Neuronal stem cell (in vitro differentiated cells): ENCODE data around the gene CYTH2.
A peak's percentile ranks its signal among the peaks of the same experiment; 100 is the strongest.
"Not testable (repeated sequence)": the region's sequence is repeated elsewhere in the genome, so short reads cannot be mapped to it uniquely, and the experiment has no call there.

Experiments used
- DNase-seq: peaks from one replicate; pipeline ENCODE4 v3.0.0-alpha.2; 2013; ENCODE audit warnings: low spot score
- H2AFZ ChIP-seq: one replicate; pipeline ENCODE4 v1.6.1; 2013; ENCODE audit warnings: mild to moderate bottlenecking, low read length, inconsistent platforms
- H2AK5ac ChIP-seq: 2 replicates; pipeline ENCODE4 v1.6.1; 2013; ENCODE audit warnings: low read depth, mild to moderate bottlenecking, inconsistent platforms, low read length, moderate library complexity, mixed read lengths
- H2BK120ac ChIP-seq: 2 replicates; pipeline ENCODE4 v1.6.1; 2013; ENCODE audit warnings: low read depth, mild to moderate bottlenecking, inconsistent platforms, low read length, moderate library complexity, mixed read lengths
- H2BK12ac ChIP-seq: one replicate; pipeline ENCODE4 v1.6.1; 2013; ENCODE audit warnings: low read length, inconsistent platforms
- H2BK15ac ChIP-seq: 2 replicates; pipeline ENCODE4 v1.6.1; 2013; ENCODE audit warnings: mild to moderate bottlenecking, low read length, inconsistent platforms, mixed read lengths
- H2BK5ac ChIP-seq: one replicate; pipeline ENCODE4 v1.6.1; 2013; ENCODE audit warnings: inconsistent platforms, mild to moderate bottlenecking, low read length, moderate library complexity
- H3K14ac ChIP-seq: one replicate; pipeline ENCODE4 v1.6.1; 2013; ENCODE audit warnings: low read length, inconsistent platforms
- H3K18ac ChIP-seq: 2 replicates; pipeline ENCODE4 v1.6.1; 2013; ENCODE audit warnings: low read length, inconsistent platforms
- H3K23ac ChIP-seq: 2 replicates; pipeline ENCODE4 v1.6.1; 2013; ENCODE audit warnings: low read depth, mild to moderate bottlenecking, mixed read lengths, low read length, inconsistent platforms; ENCODE audit not compliant: poor library complexity
- H3K27ac ChIP-seq: replicated peaks from 3 replicates; pipeline ENCODE4 v1.5.1; 2013; ENCODE audit warnings: low read length, inconsistent platforms
- H3K27me3 ChIP-seq, 3 experiments: 2 replicates each; pipeline ENCODE4 v1.6.1; 2013; ENCODE audit warnings: low read length in 3 of 3, mild to moderate bottlenecking in 2 of 3, inconsistent platforms in 1 of 3, low read depth in 1 of 3, mixed read lengths in 1 of 3, moderate library complexity in 1 of 3; ENCODE audit not compliant: control insufficient read depth in 3 of 3, insufficient read depth in 3 of 3
- H3K36me3 ChIP-seq, 2 donors: replicated peaks in 1 of 2; 2 replicates each; pipeline ENCODE4 v1.6.1; 2013; ENCODE audit warnings: low read length in 2 of 2; ENCODE audit not compliant: control insufficient read depth in 2 of 2, insufficient read depth in 2 of 2
- H3K4ac ChIP-seq: 2 replicates; pipeline ENCODE4 v1.6.1; 2013; ENCODE audit warnings: inconsistent platforms, mild to moderate bottlenecking, low read length, moderate library complexity
- H3K4me1 ChIP-seq, 2 donors: 1 replicate in 1 of 2; 2 replicates in 1 of 2; pipeline ENCODE4 v1.6.1; 2013; ENCODE audit warnings: low read length in 2 of 2, low read depth in 1 of 2; ENCODE audit not compliant: control insufficient read depth in 2 of 2, insufficient read depth in 1 of 2
- H3K4me2 ChIP-seq: one replicate; pipeline ENCODE4 v1.6.1; 2013; ENCODE audit warnings: mild to moderate bottlenecking, low read length, inconsistent platforms; ENCODE audit not compliant: insufficient read depth, poor library complexity, severe bottlenecking
- H3K4me3 ChIP-seq, 2 donors: 2 replicates each; pipeline ENCODE4 v1.5.1; 2013; ENCODE audit warnings: low read length in 2 of 2, mild to moderate bottlenecking in 2 of 2, inconsistent platforms in 1 of 2, moderate library complexity in 1 of 2
- H3K79me1 ChIP-seq: one replicate; pipeline ENCODE4 v1.6.1; 2013; ENCODE audit warnings: low read depth, mild to moderate bottlenecking, inconsistent platforms, low read length, moderate library complexity
- H3K9ac ChIP-seq: one replicate; pipeline ENCODE4 v1.6.1; 2013; ENCODE audit warnings: mild to moderate bottlenecking, low read depth, low read length, inconsistent platforms; ENCODE audit not compliant: poor library complexity
- H3K9me3 ChIP-seq, 2 donors: replicated peaks in 1 of 2; 2 replicates each; pipeline versions ENCODE3 to v1.6.1; 2013; ENCODE audit warnings: low read length in 2 of 2, mild to moderate bottlenecking in 2 of 2, inconsistent platforms in 1 of 2, low read depth in 1 of 2, mixed read lengths in 1 of 2, moderate library complexity in 1 of 2; ENCODE audit not compliant: control insufficient read depth in 2 of 2, insufficient read depth in 1 of 2
- H4K8ac ChIP-seq: one replicate; pipeline ENCODE4 v1.6.1; 2013; ENCODE audit warnings: low read depth, mild to moderate bottlenecking, inconsistent platforms, low read length, moderate library complexity
- H4K91ac ChIP-seq: one replicate; pipeline ENCODE4 v1.6.1; 2013; ENCODE audit warnings: low read length, low read depth, mild to moderate bottlenecking, inconsistent platforms; ENCODE audit not compliant: poor library complexity
- WGBS, 2 donors: extraction: QIAGEN DNeasy Blood & Tissue Kit; methylation state at CpG; one replicate each; pipeline ENCODE4 v1.1.7; 2013; ENCODE audit warnings: missing lambda C conversion rate in 2 of 2, mixed read lengths in 1 of 2; ENCODE audit not compliant: insufficient read length in 2 of 2, insufficient replicate concordance in 1 of 2; ENCODE audit errors: extremely low coverage in 2 of 2; 5-methylcytosine and 5-hydroxymethylcytosine counted together

Gene CYTH2

DNA sequence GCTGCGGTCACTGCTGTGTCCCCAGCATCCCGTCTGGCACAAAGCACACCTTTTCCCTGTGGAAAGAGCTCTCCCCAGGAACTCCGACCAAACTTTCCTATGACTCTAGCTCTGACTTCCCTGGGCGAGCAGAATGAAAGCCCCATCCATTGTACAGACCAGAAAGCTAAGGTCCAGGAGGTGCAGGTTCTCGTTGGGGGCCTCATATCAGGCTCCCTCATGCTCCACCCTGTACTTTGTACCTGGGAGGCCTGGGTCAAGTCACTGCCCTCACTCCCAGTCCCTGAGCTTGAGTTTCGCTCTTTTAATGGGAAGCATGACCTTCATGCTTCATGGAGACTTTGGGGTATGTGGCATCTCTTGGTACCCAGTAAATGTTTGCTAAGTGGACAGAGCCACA is 18.4 kb downstream of the CYTH2 start:
- no CpG with 5 or more reads among the region's 6 CpGs for WGBS, 2 donors
- Histone ChIP-seq H3K4me1 (peaks cover 4 to 16% of the 10 kb centered on the region in 2 donors), H2BK15ac (no peak overlapping the region), H3K36me3 (peaks cover 0 to 10% of the 10 kb centered on the region in 2 donors), H3K18ac (no peak overlapping the region), H2BK120ac (no peak overlapping the region), H3K23ac (no peak overlapping the region), H3K27me3 (peaks cover 0 to 25% (median 2%) of the 10 kb centered on the region in 3 experiments), H2BK5ac (no peak overlapping the region), H3K9me3 (no peaks in the 10 kb centered on the region), H3K79me1 (no peaks in the 10 kb centered on the region), H4K91ac (no peak overlapping the region), H3K4me3 (no peak overlapping the region), H3K4ac (no peak overlapping the region), H3K9ac (no peak overlapping the region), H2AFZ (no peak overlapping the region), H2AK5ac (no peak overlapping the region), H3K4me2 (no peak overlapping the region), H4K8ac (no peak overlapping the region), H3K27ac (no peak overlapping the region), H2BK12ac (no peak overlapping the region), H3K14ac (no peak overlapping the region)
- DNase-seq = no peak

DNA sequence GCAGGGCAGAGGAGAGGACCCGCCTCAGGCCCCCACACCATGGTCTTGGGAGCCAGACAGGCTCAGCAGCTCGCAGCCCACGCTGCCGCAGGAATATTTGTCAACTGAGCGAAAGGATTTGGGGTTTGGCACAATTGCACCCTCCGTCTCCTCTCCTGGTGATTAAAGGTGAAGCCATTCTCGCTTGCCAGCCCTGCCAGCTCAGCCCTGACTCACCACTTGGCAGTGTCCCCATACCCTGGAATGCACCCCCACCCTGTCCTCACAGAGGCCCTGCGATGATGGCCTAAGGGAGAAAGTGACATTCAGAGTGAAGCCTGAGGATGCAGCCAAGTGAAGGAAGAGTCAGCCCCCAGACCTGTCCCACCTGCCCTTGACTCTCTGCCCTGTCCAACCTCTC is 18.8 kb downstream of the CYTH2 start:
- Histone ChIP-seq H2BK120ac (no peak overlapping the region), H2BK12ac (no peak overlapping the region), H3K9me3 (no peaks in the 10 kb centered on the region), H4K8ac (no peak overlapping the region), H3K27ac (no peak overlapping the region), H3K27me3 (peaks cover 0 to 29% (median 2%) of the 10 kb centered on the region in 3 experiments), H2BK15ac (no peak overlapping the region), H3K14ac (no peak overlapping the region), H3K36me3 (peaks cover 0 to 10% of the 10 kb centered on the region in 2 donors), H2AK5ac (no peak overlapping the region), H4K91ac (no peak overlapping the region), H3K23ac (no peak overlapping the region), H3K4me2 (no peak overlapping the region), H3K4ac (no peak overlapping the region), H2BK5ac (no peak overlapping the region), H3K4me1 (peaks cover 4 to 17% of the 10 kb centered on the region in 2 donors), H3K79me1 (no peaks in the 10 kb centered on the region), H3K4me3 (no peak overlapping the region), H3K9ac (no peak overlapping the region), H3K18ac (no peak overlapping the region), H2AFZ (no peak overlapping the region)
- WGBS, 2 donors = no CpG with 5 or more reads among the region's 8 CpGs
- no peak for DNase-seq

DNA sequence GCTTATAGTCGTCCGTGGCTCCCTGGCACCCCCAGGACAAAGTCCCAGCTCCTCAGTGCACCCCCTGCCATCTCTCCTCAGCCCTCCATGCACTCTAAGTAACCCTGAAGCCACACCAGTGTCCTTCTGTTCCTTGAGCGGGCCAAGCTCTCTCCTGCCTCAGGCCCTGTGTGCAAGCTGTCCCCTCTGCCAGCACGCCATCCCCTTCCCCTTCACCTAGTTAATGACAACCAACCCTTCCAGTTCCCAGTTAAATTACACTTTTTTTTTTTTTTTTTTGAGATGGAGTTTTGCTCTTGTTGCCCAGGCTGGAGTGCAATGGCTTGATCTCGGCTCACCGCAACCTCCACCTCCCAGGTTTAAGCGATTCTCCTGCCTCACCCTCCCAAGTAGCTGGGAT is 19.3 kb downstream of the CYTH2 start:
- not testable (repeated sequence) for H2BK12ac ChIP-seq, H2BK5ac ChIP-seq, H3K23ac ChIP-seq, H2BK120ac ChIP-seq, H3K4me2 ChIP-seq, H3K36me3 ChIP-seq, H4K8ac ChIP-seq, H3K27ac ChIP-seq, H2AK5ac ChIP-seq, H2AFZ ChIP-seq, H3K18ac ChIP-seq, H3K4me3 ChIP-seq, H3K79me1 ChIP-seq, H2BK15ac ChIP-seq, H3K9me3 ChIP-seq, DNase-seq, H4K91ac ChIP-seq, H3K4ac ChIP-seq, H3K9ac ChIP-seq
- WGBS, 2 donors = no CpG with 5 or more reads among the region's 7 CpGs
- H3K27me3 ChIP-seq = peaks cover 0 to 31% (median 3%) of the 10 kb centered on the region in 3 experiments
- peak overlapping the region; percentile 31 for H3K14ac ChIP-seq
- H3K4me1 ChIP-seq = peaks cover 4 to 17% of the 10 kb centered on the region in 2 donors

DNA sequence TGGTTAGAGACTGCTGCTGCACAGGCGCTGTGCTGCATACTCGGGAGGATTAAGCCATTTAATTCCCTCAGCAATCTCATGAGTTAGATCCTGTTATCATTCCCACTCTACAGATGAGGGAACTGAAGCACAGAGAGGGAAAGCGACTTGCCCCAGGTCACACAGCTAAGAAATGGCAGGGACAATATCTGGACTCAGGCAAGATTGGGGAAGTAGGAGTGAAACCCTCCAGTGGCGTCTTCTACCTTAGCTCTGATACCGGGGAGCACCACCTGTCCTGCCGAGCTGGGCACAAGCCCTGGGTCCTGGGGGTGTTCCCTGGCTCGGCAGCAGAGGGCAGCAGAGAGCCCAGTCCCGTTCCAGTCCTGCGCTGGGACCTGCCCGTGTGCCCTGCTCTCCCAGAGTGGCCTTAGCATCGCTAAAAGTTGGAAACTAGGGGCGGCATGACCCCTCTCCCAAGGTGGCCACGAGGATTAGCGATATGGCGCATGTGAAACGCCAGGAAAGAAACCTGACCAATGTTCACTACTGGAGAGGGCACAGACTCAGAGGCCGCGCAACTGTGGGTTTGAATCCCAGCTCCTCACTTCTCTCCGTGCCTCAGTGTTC is 20.5 kb downstream of the CYTH2 start:
- Histone ChIP-seq H3K18ac (no peak overlapping the region), H2BK15ac (no peak overlapping the region), H3K36me3 (no peaks in the 10 kb centered on the region), H3K9me3 (no peaks in the 10 kb centered on the region), H3K4me3 (no peak overlapping the region), H2BK120ac (no peak overlapping the region), H3K27ac (no peak overlapping the region), H3K14ac (no peak overlapping the region), H3K4ac (no peak overlapping the region), H3K9ac (no peak overlapping the region), H3K27me3 (peaks cover 0 to 42% (median 13%) of the 10 kb centered on the region in 3 experiments), H3K79me1 (no peaks in the 10 kb centered on the region), H4K8ac (no peak overlapping the region), H3K4me1 (peaks cover 4 to 23% of the 10 kb centered on the region in 2 donors), H2AFZ (no peak overlapping the region), H3K4me2 (no peak overlapping the region), H2BK12ac (no peak overlapping the region), H3K23ac (no peak overlapping the region), H2AK5ac (no peak overlapping the region), H2BK5ac (no peak overlapping the region), H4K91ac (no peak overlapping the region)
- DNase-seq = no peak
- WGBS, 2 donors = no CpG with 5 or more reads among the region's 19 CpGs
